Subcutaneous abdominal adipose tissue (tissue), 5 donors: Measurements from ENCODE around the gene MINK1.
A peak's percentile ranks its signal among the peaks of the same experiment; 100 is the strongest.
"Not testable (repeated sequence)": the region's sequence is repeated elsewhere in the genome, so short reads cannot be mapped to it uniquely, and the experiment has no call there.

Source experiments
- H3K27ac ChIP-seq: one replicate; pipeline ENCODE4 v1.7.0; 2013; ENCODE audit warnings: low read depth, mild to moderate bottlenecking, inconsistent platforms, low read length, moderate library complexity
- H3K27me3 ChIP-seq, 5 donors: one replicate each; pipeline ENCODE4 v1.7.0; 2013; ENCODE audit warnings: low read length in 5 of 5, inconsistent platforms in 1 of 5; ENCODE audit not compliant: control insufficient read depth in 5 of 5, insufficient read depth in 4 of 5
- H3K36me3 ChIP-seq, 5 donors: one replicate each; pipeline ENCODE4 v1.7.0; 2013; ENCODE audit warnings: low read length in 5 of 5; ENCODE audit not compliant: control insufficient read depth in 5 of 5, insufficient read depth in 5 of 5
- H3K4me1 ChIP-seq, 5 donors: one replicate each; pipeline ENCODE4 v1.7.0; 2013; ENCODE audit warnings: low read length in 5 of 5, mild to moderate bottlenecking in 3 of 5, moderate library complexity in 1 of 5; ENCODE audit not compliant: control insufficient read depth in 5 of 5, insufficient read depth in 5 of 5
- H3K4me3 ChIP-seq, 5 donors: one replicate each; pipeline ENCODE4 v1.7.0; 2013; ENCODE audit warnings: low read length in 5 of 5, low read depth in 1 of 5
- H3K9ac ChIP-seq, 5 donors: one replicate each; pipeline ENCODE4 v1.7.0; 2013; ENCODE audit warnings: low read length in 5 of 5, mild to moderate bottlenecking in 4 of 5, moderate library complexity in 3 of 5
- H3K9me3 ChIP-seq, 5 donors: one replicate each; pipeline ENCODE4 v1.7.0; 2013; ENCODE audit warnings: low read length in 5 of 5; ENCODE audit not compliant: control insufficient read depth in 5 of 5
- donor health status: healthy.
- donor health status: healthy.
- donor health status: healthy.
- donor health status: healthy.
- donor health status: healthy.

MINK1 gene

GRCh38 chr17:4901648-4902344 is 68.7 kb downstream of the MINK1 start:
- Histone ChIP-seq H3K4me3 (peak overlapping the region in 4 of 5 donors; percentile 28 to 72 (median 69)), H3K36me3 (peaks cover 0 to 6% (median 6%) of the 10 kb centered on the region in 5 donors), H3K9ac (peak overlapping the region in 2 of 5 donors; percentile 1 to 70), H3K27me3 (peaks cover 5 to 26% (median 9%) of the 10 kb centered on the region in 5 donors), H3K27ac (peak overlapping the region; percentile 75), H3K4me1 (peaks cover 0 to 53% (median 37%) of the 10 kb centered on the region in 5 donors), H3K9me3 (no peaks in the 10 kb centered on the region)

- H3K4me3 ChIP-seq, result no peak overlapping the region
- H3K9me3 ChIP-seq, result no peaks in the 10 kb centered on the region
- peak overlapping the region; percentile 75 for H3K27ac ChIP-seq
- peaks cover 5 to 26% (median 9%) of the 10 kb centered on the region in 5 donors for H3K27me3 ChIP-seq
- H3K36me3 ChIP-seq, result no peaks in the 10 kb centered on the region
- H3K9ac ChIP-seq, result no peak overlapping the region
- H3K4me1 ChIP-seq, result peaks cover 0 to 53% (median 37%) of the 10 kb centered on the region in 5 donors
Measured at GRCh38 chr17:4902540-4902939, 69.4 kb downstream of the MINK1 start.

GRCh38 chr17:4903051-4903818 is 70.1 kb downstream of the MINK1 start, which contains the start of gene CHRNE:
CHRNE (minus strand) TSS chr17:4903098; CDS start chr17:4903063, 35 bp downstream.
- Histone ChIP-seq H3K27me3 (peaks cover 5 to 25% (median 9%) of the 10 kb centered on the region in 5 donors), H3K9me3 (no peaks in the 10 kb centered on the region), H3K4me1 (peaks cover 0 to 54% (median 39%) of the 10 kb centered on the region in 5 donors), H3K27ac (peak within 1 kb of the TSS; percentile 75), H3K4me3 (peak within 1 kb of the TSS in 2 of 5 donors; percentile 44 to 70), H3K36me3 (no peaks in the 10 kb centered on the region), H3K9ac (peak within 1 kb of the TSS in 1 of 5 donors; percentile 20)

- H3K27me3 ChIP-seq, H3K4me3 ChIP-seq, H3K9me3 ChIP-seq, H3K9ac ChIP-seq, H3K36me3 ChIP-seq, H3K27ac ChIP-seq: not testable (repeated sequence)
- H3K4me1 ChIP-seq, result peaks cover 0 to 35% (median 21%) of the 10 kb centered on the region in 5 donors
Measured at GRCh38 chr17:4906642-4907041, 73.5 kb downstream of the MINK1 start.

GRCh38 chr17:4908301-4908700 is 75.2 kb downstream of the MINK1 start:
- Histone ChIP-seq H3K27ac (peak overlapping the region; percentile 41), H3K9me3 (no peaks in the 10 kb centered on the region), H3K4me3 (peak overlapping the region in 1 of 5 donors; percentile 34), H3K27me3 (no peaks in the 10 kb centered on the region), H3K9ac (peak overlapping the region in 4 of 5 donors; percentile 4 to 48 (median 32)), H3K36me3 (no peaks in the 10 kb centered on the region), H3K4me1 (peaks cover 0 to 19% (median 16%) of the 10 kb centered on the region in 5 donors)

GRCh38 chr17:4908711-4909496 is 75.8 kb downstream of the MINK1 start:
- Histone ChIP-seq H3K4me3 (peak overlapping the region in 3 of 5 donors; percentile 6 to 34 (median 26)), H3K4me1 (peaks cover 0 to 18% (median 16%) of the 10 kb centered on the region in 5 donors), H3K9ac (peak overlapping the region in 3 of 5 donors; percentile 35 to 48 (median 41)), H3K9me3 (no peaks in the 10 kb centered on the region), H3K27me3 (no peaks in the 10 kb centered on the region), H3K27ac (peak overlapping the region; percentile 41), H3K36me3 (no peaks in the 10 kb centered on the region)

GRCh38 chr17:4913994-4914393 is 80.9 kb downstream of the MINK1 start:
- Histone ChIP-seq H3K9me3 (no peaks in the 10 kb centered on the region), H3K4me1 (peaks cover 0 to 13% (median 11%) of the 10 kb centered on the region in 5 donors), H3K9ac (no peak overlapping the region), H3K27ac (no peak overlapping the region), H3K4me3 (no peak overlapping the region), H3K27me3 (no peaks in the 10 kb centered on the region), H3K36me3 (no peaks in the 10 kb centered on the region)

- H3K9ac ChIP-seq, H3K27me3 ChIP-seq, H3K4me3 ChIP-seq, H3K27ac ChIP-seq, H3K36me3 ChIP-seq, H3K9me3 ChIP-seq: not testable (repeated sequence)
- H3K4me1 ChIP-seq, result peaks cover 0 to 13% (median 6%) of the 10 kb centered on the region in 5 donors
Measured at GRCh38 chr17:4914551-4914950, 81.4 kb downstream of the MINK1 start.

- Histone ChIP-seq H3K9me3 (no peaks in the 10 kb centered on the region), H3K4me1 (peaks cover 0 to 17% (median 11%) of the 10 kb centered on the region in 5 donors), H3K36me3 (no peaks in the 10 kb centered on the region), H3K4me3 (no peak overlapping the region), H3K9ac (peak overlapping the region in 2 of 5 donors; percentile 35 to 60), H3K27ac (peak overlapping the region; percentile 87), H3K27me3 (no peaks in the 10 kb centered on the region)
Measured at GRCh38 chr17:4919511-4920047, 86.4 kb downstream of the MINK1 start.
